ENCODE measurements around the gene SETMAR. TPM values are rescaled to one million over a fixed set of nuclear protein-coding genes. Genes with fewer than 3 reads are reported as not detected.

Gene SETMAR
- polyA plus RNA-seq, 1 donor (not counting 4 experiments of a cell fraction or from before 2014, with no cell fraction given): 12.7 TPM

DNA sequence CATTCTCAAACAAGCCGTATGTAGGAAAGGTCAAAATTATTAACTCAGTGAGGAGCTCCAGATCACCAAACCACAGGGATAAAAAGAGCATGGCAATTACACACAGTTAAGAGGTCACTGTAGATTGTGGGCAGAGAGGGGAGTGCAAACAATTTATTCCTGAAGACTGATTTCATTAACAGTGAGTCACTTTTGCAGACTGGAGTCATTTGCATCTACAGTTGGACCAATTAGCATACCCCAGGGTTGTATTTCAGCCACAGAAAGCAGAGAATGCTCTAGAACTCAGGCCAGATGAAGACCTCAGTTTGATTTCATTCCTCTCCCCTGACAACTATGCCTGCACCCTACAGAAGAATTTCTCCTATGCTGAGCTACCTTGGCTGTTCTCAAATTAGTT is 40.1 kb downstream of the SETMAR start:
- Histone ChIP-seq H3K27me3 (ENCODE audit: control insufficient read depth, extremely low read depth, insufficient read depth, low read length) (no peaks in the 10 kb centered on the region), H3K9ac (ENCODE audit: control insufficient read depth, extremely low read depth, insufficient read depth, low read length) (no peak overlapping the region), H3K79me2 (ENCODE audit: control insufficient read depth, insufficient read depth, low read length) (no peaks in the 10 kb centered on the region), H2AFZ (ENCODE audit: control insufficient read depth, low read length) (no peak overlapping the region), H3K9me3 (ENCODE audit: control insufficient read depth, low read depth, low read length) (no peaks in the 10 kb centered on the region), H4K20me1 (ENCODE audit: control insufficient read depth, extremely low read depth, insufficient read depth, low read length) (no peaks in the 10 kb centered on the region), H3K27ac (ENCODE audit: control insufficient read depth, insufficient read depth, low read length) (no peak overlapping the region), H3K4me2 (ENCODE audit: control insufficient read depth, extremely low read depth, insufficient read depth, low read depth, low read length) (no peak overlapping the region), H3K9me1 (ENCODE audit: control insufficient read depth, extremely low read depth, insufficient read depth, low read length) (no peaks in the 10 kb centered on the region), H3K4me1 (ENCODE audit: control insufficient read depth, extremely low read depth, insufficient read depth, low read length) (no peaks in the 10 kb centered on the region), H3K4me3 (ENCODE audit: control insufficient read depth in 2 of 3, extremely low read depth in 1 of 3, insufficient read depth in 2 of 3, low read depth in 1 of 3, low read length in 3 of 3) (no peak overlapping the region), H3K36me3 (ENCODE audit: control insufficient read depth in 2 of 2, extremely low read depth in 1 of 2, insufficient read depth in 2 of 2, low read length in 2 of 2) (no peaks in the 10 kb centered on the region)
- FAIRE-seq (no peak), DNase-seq (ENCODE audit: low read depth, low spot score) (no peak)
- dilution Hi-C loops (cut with MboI; ENCODE audit: extremely low pct_ligation_motif_present, low sequenced_read_pairs): no loop called here
- TF ChIP-seq EZH2 (IDR thresholded peaks at IDR 0.05; ENCODE audit: low read length): no peak
- TF ChIP-seq, protein P1, sequence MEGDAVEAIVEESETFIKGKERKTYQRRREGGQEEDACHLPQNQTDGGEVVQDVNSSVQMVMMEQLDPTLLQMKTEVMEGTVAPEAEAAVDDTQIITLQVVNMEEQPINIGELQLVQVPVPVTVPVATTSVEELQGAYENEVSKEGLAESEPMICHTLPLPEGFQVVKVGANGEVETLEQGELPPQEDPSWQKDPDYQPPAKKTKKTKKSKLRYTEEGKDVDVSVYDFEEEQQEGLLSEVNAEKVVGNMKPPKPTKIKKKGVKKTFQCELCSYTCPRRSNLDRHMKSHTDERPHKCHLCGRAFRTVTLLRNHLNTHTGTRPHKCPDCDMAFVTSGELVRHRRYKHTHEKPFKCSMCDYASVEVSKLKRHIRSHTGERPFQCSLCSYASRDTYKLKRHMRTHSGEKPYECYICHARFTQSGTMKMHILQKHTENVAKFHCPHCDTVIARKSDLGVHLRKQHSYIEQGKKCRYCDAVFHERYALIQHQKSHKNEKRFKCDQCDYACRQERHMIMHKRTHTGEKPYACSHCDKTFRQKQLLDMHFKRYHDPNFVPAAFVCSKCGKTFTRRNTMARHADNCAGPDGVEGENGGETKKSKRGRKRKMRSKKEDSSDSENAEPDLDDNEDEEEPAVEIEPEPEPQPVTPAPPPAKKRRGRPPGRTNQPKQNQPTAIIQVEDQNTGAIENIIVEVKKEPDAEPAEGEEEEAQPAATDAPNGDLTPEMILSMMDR (optimal IDR thresholded peaks at IDR 0.05 in 1 of 3, IDR thresholded peaks at IDR 0.05 in 1 of 3, conservative IDR thresholded peaks at IDR 0.05 in 1 of 3; ENCODE audit: extremely low read depth in 1 of 3, insufficient read depth in 2 of 3, low read length in 3 of 3): no peak

DNA sequence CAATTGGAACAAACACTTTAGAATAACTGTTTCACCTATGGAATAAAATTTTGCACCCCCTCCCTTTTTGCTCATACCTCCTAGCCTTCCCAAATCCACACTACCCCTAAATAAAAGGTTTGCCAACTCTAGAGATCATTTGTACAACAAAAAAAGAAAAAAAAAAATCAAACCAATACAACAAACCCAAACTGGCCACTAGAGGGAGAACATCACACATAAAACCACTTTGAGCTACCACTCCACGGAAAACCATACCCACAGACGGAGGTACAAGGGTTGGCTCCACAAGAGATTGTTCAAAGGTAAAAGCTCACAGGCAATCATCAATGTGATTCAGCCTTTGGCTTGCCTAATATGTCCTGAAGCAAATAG is 47.6 kb downstream of the SETMAR start:
- H3K4me3 ChIP-seq (ENCODE audit: control insufficient read depth in 2 of 3, extremely low read depth in 1 of 3, insufficient read depth in 2 of 3, low read depth in 1 of 3, low read length in 3 of 3): no peak overlapping the region
- H3K36me3 ChIP-seq (ENCODE audit: control insufficient read depth in 2 of 2, extremely low read depth in 1 of 2, insufficient read depth in 2 of 2, low read length in 2 of 2): no peaks in the 10 kb centered on the region
- DNase-seq (ENCODE audit: low read depth, low spot score): peak; percentile 5
- no peaks in the 10 kb centered on the region for H3K9me1 ChIP-seq (ENCODE audit: control insufficient read depth, extremely low read depth, insufficient read depth, low read length)
- no peaks in the 10 kb centered on the region for H3K9me3 ChIP-seq (ENCODE audit: control insufficient read depth, low read depth, low read length)
- dilution Hi-C loops (cut with MboI; ENCODE audit: extremely low pct_ligation_motif_present, low sequenced_read_pairs): no loop called here
- H4K20me1 ChIP-seq (ENCODE audit: control insufficient read depth, extremely low read depth, insufficient read depth, low read length): no peaks in the 10 kb centered on the region
- no peak for TF ChIP-seq EZH2 (IDR thresholded peaks at IDR 0.05; ENCODE audit: low read length)
- TF ChIP-seq, protein P1 (optimal IDR thresholded peaks at IDR 0.05 in 1 of 3, IDR thresholded peaks at IDR 0.05 in 1 of 3, conservative IDR thresholded peaks at IDR 0.05 in 1 of 3; ENCODE audit: extremely low read depth in 1 of 3, insufficient read depth in 2 of 3, low read length in 3 of 3): peak; percentile 50 to 65 (median 62)
- H3K9ac ChIP-seq (ENCODE audit: control insufficient read depth, extremely low read depth, insufficient read depth, low read length): no peak overlapping the region
- no peaks in the 10 kb centered on the region for H3K4me1 ChIP-seq (ENCODE audit: control insufficient read depth, extremely low read depth, insufficient read depth, low read length)
- no peaks in the 10 kb centered on the region for H3K27me3 ChIP-seq (ENCODE audit: control insufficient read depth, extremely low read depth, insufficient read depth, low read length)
- no peak overlapping the region for H3K27ac ChIP-seq (ENCODE audit: control insufficient read depth, insufficient read depth, low read length)
- no peaks in the 10 kb centered on the region for H3K79me2 ChIP-seq (ENCODE audit: control insufficient read depth, insufficient read depth, low read length)
- no peak overlapping the region for H2AFZ ChIP-seq (ENCODE audit: control insufficient read depth, low read length)
- FAIRE-seq: no peak
- no peak overlapping the region for H3K4me2 ChIP-seq (ENCODE audit: control insufficient read depth, extremely low read depth, insufficient read depth, low read depth, low read length)

Data from keratinocyte (primary cell).